NCI-H1417 treated with DMSO at 0.1 percent for 48 hours (cell line): ENCODE data around the gene EPG5.

Experiments used
- DNase-seq: peaks from one replicate; lab custom pipeline; 2025; lab: John Stamatoyannopoulos, UW

EPG5 gene

DNA sequence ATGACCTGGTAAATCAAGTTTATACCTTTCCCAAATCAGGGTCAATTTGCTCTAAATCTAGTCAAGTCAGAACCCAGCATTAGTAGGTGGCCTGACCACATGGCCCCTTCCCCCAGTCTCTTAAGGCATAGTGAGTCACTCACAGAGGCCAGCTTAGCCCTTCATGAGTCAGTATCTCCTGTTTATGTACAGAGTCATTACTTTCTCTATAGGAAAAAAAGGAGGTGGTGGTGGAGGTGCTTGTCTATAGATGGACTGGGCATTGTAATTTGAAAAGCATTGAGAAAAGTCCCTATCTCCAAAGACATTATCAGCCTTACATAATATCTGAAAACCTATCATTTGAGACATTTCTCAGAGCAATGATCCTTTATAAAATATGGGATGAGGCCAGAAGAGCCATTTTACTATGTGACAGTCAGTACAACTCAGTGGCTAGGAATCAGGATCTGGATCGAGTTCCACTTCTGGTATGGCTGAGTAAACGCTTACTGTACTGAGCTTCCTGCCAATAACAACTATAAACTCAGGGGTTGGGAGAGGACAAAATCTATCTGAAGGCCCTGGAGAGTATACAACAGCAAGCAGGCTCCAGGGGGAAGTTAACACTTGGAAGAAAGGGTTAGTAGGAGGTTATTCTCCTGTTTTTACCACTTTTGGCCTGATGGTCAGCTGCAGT lies 164.2 kb downstream of the EPG5 start:
- no peak for DNase-seq

DNA sequence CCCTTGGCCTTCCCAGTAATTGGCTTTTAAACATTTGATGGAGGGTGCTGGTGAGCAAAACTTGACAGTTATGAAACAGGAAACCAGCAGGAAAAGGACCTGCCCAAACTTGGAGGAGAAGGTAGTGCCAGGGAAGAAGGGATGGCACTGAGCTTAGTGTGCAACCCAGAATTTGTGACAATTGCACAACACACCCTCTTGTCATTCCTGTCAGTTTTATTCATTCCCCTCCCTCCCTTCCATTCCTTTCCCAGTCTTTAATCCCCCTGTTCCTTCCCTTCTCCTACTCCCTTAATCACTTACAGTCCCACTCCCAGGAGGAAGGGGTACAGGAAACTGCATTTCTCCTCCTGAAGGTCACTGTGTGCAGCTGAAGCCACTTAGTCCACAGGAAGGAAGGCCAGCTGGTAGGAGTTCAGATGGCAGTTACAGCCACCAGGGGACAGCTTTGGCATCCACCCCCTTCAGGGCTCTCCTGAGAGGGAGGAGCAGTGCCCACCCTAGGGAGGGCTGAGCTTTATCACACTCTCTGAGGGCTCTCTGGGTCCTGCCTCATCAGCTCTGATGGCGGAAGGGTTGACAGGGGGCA lies 165.6 kb downstream of the EPG5 start:
- no peak for DNase-seq
